Stimulated activated CD4-positive, alpha-beta T cell treated with anti-CD3 and anti-CD28 coated beads, Interleukin-15, amount 100 ng/mL, for 48 hours (primary cell): Measurements from ENCODE around the gene TRDN.
"Not testable (repeated sequence)": the region's sequence is repeated elsewhere in the genome, so short reads cannot be mapped to it uniquely, and the experiment has no call there.

ENCODE experiments used
- DNase-seq, 2 donors: peaks; one replicate each; pipeline ENCODE4 v3.0.0-alpha.2; 2020; ENCODE audit warnings: low read depth in 2 of 2

TRDN gene

GRCh38 chr6:123629258-123629941, 7.3 kb downstream of the TRDN start:
- DNase-seq, result no peak

DNA sequence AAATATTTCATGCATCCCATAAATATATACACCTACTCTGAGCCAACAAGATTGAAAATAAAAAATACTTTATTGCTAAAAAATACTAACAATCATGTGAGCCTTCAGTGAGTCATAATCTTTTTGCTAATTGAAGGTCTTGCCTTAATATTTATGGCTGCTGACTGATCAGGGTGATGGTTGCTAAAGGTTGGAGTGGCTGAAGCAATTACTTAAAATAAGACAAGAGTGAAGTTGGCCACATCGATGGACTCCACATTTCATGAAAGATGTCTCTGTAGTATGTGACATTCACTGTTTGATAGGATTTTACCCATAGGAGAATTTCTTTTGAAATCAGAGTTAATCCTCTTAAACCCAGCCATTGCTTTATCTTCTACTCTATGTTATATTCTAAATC, 11.1 kb downstream of the TRDN start:
- no peak for DNase-seq

DNA sequence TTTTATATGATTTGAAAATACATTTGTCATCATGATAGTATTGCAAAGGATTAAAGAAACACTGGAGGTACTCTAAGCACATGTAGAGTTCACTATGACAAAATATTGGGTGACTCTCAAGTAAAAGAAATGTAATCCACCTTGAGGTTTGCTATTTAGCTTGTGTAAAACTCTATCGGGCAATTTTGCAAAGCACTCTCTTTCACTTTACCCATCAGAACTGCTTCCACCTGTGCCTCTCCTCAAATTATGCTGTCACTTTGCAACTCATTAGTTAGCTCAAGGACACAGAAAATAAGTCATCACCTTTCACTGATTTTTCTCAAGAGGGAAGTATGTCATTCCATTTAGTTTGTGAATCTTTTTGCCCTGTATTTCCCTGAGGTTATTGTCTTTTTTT, 14.0 kb downstream of the TRDN start:
- DNase-seq, result no peak

DNA sequence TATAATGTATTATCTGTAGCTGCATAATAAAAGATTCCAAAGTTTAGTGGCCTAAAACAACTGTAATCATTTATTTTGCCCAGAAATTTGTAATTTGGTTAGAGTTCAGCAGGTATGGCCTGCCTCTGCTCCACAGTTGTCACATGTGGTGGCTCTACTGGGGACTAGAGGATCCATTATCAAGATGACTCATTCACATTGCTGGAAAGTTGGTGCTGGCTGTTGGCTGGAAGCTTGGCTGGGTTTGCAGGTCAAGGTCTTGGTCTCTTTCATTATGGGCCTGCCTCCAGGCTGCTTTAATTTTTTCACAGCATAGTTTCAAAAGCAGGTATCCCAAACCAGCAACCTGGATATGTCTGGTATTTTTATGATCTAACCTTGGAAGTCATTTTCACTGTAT, 17.6 kb downstream of the TRDN start:
- no peak for DNase-seq

DNA sequence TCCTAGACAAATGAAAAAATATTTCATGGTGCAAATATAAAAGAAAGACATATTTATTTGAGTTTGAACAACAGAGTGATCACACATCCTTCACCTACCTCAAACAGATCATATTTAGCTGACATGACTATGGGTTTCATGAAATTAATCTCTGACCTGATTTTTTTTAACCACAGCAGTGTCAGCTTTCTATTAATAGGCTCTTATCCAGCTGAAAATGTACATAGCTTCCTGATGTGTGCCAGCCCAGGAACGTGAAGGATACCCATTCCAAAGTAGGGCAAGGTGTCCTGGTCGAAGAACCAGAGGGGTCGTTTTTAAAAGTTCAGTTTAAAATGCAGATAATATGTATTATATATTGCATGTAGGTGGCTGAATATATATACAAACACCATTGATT, 19.8 kb downstream of the TRDN start:
- no peak for DNase-seq

- no peak for DNase-seq
Measured at GRCh38 chr6:123616016-123616415, 20.7 kb downstream of the TRDN start.

GRCh38 chr6:123610779-123611178, 26.0 kb downstream of the TRDN start:
- no peak for DNase-seq

DNA sequence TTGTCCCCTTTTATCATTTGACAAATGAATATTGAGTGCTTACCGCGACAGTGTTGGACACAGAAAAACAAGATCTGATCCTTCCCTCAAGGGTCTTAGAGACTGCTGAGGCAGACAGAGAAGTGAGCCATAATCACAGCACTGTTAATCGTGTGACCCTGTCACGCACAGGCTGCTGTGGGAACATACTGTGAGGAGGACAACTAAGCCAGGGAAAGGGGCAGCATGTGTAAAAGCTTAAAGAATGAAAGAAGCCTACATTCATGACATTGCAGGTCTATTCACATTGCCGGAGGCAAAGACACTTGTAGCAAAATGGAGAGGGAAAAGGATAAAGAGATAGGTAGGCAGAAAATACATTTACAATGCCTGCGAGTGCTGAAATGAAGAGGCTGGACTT, 32.7 kb downstream of the TRDN start:
- DNase-seq, result no peak

GRCh38 chr6:123598011-123598410, 38.7 kb downstream of the TRDN start:
- DNase-seq, result no peak

DNA sequence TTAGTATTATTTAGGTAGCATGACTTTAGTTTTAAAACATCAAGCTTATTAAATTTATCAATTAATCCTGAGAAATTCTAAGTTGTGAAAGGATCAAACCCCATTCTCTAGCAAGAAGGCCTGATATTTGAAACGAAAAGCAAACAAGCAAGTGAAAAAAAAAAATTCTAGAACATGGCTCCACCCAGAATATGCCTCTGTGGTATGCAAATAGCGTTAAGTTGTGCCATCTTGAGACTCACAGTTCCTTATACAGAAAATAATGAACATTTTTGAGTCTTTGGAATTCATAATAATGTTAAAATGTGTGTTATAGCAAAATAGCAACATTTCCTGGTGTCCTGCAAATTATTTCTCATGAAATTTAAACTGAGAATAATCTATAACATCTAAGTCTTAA, 42.0 kb downstream of the TRDN start:
- DNase-seq, result no peak

GRCh38 chr6:123592426-123592825, 44.3 kb downstream of the TRDN start:
- DNase-seq, result no peak

- DNase-seq, result no peak
Measured at GRCh38 chr6:123589973-123590372, 46.8 kb downstream of the TRDN start.

DNA sequence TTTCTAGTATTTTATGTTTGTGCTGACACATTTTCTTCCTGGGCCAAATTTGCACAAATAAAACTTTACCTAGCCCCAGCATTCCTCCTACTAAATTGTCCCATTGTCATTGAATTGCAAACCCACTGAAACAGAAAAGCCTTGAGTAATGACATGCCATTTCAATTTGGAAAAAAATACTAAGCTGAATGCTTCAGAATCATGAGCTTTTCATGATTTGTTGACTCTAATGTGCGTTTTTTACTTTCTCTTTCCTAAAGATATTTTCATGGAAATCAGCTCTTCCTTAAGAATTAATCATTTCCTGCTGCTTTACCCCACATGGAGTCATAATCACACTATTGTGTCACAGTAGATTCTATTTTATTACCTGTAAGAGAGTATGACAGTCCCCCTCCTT, 47.4 kb downstream of the TRDN start:
- DNase-seq, result no peak

DNA sequence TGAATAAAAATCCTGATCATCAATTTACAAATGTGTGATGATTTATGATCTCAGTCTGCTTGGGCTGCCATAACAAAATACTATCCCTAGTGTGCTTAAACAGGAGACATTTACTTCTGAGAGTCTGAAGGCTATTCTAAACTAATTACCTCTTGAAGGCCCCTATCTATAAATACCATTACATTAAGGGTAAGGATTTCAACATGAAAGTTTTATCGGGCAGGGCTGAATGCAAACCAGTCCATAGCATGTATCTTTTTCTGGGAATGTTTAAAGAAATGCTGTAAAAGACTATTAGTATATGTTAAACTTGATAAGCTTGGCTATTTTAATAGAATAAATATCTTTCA, 48.2 kb downstream of the TRDN start:
- no peak for DNase-seq

DNA sequence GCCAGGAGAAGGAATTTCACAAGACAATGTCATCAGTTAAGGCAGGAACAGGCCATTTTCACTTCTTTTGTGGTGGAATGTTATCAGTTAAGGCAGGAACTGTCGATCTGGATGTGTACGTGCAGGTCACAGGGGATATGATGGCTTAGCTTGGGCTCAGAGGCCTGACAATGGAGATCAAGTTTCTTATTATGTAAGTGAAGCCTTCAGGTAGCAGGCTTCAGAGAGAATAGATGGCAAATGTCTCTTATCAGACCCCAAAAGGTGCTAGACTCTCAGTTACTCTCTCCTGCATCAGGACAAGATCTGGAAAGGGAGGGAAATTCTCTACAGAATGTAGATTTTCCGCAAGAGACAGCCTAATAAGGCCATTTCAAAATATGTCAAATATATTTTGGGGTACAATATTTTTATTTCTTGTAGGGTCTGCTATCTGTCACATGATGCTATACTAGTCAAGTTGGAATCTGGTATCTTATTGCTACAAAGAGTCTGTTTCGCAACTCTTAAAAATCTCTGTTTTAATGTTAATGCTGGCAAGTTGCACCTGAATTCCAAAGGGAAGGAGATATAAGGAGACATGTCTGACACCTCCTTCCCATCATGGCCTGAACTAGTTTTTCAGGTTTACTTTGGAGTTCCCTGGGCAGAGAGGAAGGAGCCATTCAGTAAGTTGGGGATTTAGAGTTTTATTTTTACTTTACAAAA, 48.8 kb downstream of the TRDN start:
- no peak for DNase-seq

DNA sequence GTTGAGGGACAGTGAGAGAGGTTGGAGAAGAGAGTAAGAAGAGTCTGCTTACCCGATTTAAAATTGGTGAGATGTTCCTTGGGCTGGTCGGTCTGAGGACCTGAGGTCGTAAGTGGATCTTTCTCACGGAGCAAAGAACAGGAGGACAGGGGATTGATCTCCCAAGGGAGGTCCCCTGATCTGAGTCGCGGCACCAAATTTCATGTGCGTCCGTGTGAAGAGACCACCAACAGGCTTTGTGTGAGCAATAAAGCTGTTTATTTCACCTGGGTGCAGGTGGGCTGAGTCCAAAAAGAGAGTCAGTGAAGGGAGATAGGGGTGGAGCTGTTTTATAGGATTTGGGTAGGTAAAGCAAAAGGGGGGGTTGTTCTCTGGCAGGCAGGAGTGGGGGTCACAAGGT, 49.3 kb downstream of the TRDN start:
- DNase-seq, result not testable (repeated sequence)

DNA sequence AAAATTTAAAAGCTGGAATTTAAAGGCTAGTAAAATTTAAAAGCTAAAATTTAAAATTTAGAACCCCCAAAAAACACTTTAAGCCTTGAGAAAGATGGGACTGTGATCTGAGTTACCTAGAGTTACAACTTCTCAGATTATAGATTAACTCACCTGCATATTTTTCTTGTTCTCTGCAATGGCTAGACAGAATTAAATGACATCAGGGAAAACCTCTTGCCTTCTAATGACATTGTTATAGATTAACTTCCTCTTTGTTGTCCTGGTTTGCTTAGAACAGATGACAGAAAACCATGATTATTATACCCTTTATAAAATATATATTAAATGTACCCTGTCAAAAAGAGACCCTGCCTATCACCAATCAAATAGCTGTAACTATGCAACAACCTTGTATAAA, 56.4 kb downstream of the TRDN start:
- no peak for DNase-seq

DNA sequence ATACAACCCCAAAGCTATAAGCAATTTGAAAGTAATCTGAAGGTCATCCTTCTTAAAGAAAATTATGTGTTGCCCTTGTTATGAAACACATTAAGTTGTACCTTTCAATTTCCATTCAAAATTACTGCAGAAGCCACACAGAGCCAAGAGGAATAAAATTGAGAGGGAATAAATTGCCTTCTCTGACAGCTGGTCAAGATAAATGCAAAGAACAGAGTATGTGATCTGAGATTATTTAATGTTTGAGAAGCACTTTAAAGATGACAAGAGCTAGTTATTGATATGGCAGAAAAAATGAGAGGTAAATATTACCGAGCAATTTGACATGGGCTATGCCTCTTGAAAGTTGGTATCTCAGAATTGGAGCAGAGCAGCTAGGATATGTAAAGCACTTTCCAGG, 61.6 kb downstream of the TRDN start:
- no peak for DNase-seq

DNA sequence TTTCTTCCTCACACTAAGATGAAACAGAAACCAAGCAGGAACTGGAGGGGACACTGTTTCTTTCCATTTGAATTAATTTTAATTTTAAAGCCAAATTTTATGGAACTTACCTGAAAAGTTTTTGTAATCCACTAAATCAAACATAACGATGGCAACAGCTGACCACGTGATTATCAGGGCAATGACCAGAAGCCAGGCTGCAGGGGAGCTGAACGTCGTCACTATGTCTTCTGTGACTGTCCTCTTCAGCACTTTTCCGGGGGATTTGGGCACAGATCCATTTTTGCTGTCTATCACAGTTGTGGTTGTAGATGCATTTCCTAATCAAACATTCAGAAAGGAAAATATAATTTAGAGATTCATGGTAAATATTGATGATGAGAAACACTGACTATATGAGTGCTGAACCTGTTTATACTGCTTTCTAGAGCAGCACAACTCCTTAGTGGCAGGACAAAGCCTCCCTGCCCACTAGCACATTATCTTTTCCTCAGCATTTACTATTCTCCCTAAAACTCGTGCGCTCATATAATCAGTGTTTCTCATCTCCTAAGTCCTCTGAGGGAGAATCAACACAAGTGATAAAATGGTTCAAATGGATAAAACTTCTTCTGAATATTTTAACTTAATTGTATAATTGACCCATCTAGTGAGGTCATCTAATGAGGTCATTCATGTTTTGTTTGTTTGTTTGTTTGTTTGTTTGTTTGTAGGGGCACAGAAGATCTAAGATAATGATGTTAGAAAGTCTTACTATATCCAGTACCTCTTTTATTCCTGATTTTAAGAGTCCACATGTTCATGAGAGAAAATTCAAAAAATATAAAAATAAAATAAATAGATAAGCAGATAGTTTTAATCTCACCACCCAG, 65.7 kb downstream of the TRDN start:
- no peak for DNase-seq

GRCh38 chr6:123569575-123569974, 67.2 kb downstream of the TRDN start:
- no peak for DNase-seq

GRCh38 chr6:123565529-123565928, 71.2 kb downstream of the TRDN start:
- no peak for DNase-seq

- no peak for DNase-seq
Measured at GRCh38 chr6:123564361-123564760, 72.4 kb downstream of the TRDN start.

DNA sequence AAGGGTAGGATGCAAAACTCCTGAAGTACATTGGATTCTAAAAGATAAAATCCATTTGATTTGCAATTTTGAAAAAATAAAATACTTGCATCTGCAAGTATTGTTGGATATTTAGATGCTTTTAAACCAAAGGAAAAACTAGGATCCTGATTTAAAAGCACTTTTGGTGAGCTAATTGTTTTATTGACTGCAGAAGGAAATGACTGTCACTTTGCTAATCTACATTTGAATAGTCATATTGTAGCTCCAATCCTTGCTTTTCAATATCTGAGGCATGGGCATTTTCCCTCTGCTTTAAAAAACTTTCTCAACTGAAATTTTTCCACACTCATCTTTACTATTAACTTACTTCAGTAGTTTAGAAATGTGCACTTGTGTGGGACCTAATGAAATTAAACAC, 74.1 kb downstream of the TRDN start:
- no peak for DNase-seq
